MCF 10A (cell line): ENCODE data around the gene SETD3. TPM values are rescaled to one million over a fixed set of nuclear protein-coding genes. Genes with fewer than 3 reads are reported as not detected.

Source experiments
- BruUV-seq: library from RNA; stranded (reverse); fragments of 400-500 nt; replicated peaks from 2 replicates; lab custom pipeline; 2021; lab: Mats Ljungman, UMichigan
- CTCF ChIA-PET: fragments of 300-600 bp; sonication (Branson Sonifier 250); formaldehyde crosslinking; extraction: SDS; loops from one replicate; lab custom pipeline; 2021; ENCODE audit warnings: antibody characterized with exemption, inconsistent platforms; lab: Yijun Ruan, JAX
- POLR2A ChIA-PET: fragments of 300-600, 350-650 bp; sonication (Branson Sonifier 250); formaldehyde crosslinking; extraction: SDS; loops from one replicate; lab custom pipeline; 2020; ENCODE audit warnings: antibody characterized with exemption, inconsistent platforms; lab: Yijun Ruan, JAX
- DNase-seq: peaks from one replicate; pipeline ENCODE4 v3.0.0-alpha.2; 2018; ENCODE audit not compliant: unreplicated experiment
- H3K27ac Mint-ChIP-seq: one replicate; pipeline ENCODE4 v1.8.0; 2022; ENCODE audit warnings: mild to moderate bottlenecking, low read depth, mixed read lengths; ENCODE audit not compliant: unreplicated experiment
- H3K27me3 Mint-ChIP-seq: one replicate; pipeline ENCODE4 v1.8.0; 2022; ENCODE audit warnings: mixed read lengths; ENCODE audit not compliant: insufficient read depth, unreplicated experiment
- H3K36me3 Mint-ChIP-seq: one replicate; pipeline ENCODE4 v1.8.0; 2022; ENCODE audit warnings: mild to moderate bottlenecking, moderate library complexity, mixed read lengths; ENCODE audit not compliant: insufficient read depth, unreplicated experiment
- H3K4me1 Mint-ChIP-seq: one replicate; pipeline ENCODE4 v1.8.0; 2022; ENCODE audit warnings: mixed read lengths; ENCODE audit not compliant: insufficient read depth, unreplicated experiment
- H3K4me3 Mint-ChIP-seq: one replicate; pipeline ENCODE4 v1.8.0; 2022; ENCODE audit warnings: mild to moderate bottlenecking, moderate library complexity, mixed read lengths; ENCODE audit not compliant: unreplicated experiment
- H3K9me3 Mint-ChIP-seq: one replicate; pipeline ENCODE4 v1.8.0; 2022; ENCODE audit warnings: mixed read lengths; ENCODE audit not compliant: unreplicated experiment
- CTCF ChIP-seq: fragments of 200-600 bp; IDR thresholded peaks from one replicate; pipeline ENCODE4 v1.8.0; 2022; ENCODE audit warnings: antibody characterized with exemption, mild to moderate bottlenecking; ENCODE audit not compliant: unreplicated experiment
- intact Hi-C: fragments of 100-400 bp; cut with micrococcal nuclease; formaldehyde crosslinking; loops from 2 replicates; pipeline ENCODE4 v1.14.1; 2022
- total RNA-seq: library from RNA; stranded (reverse); gene quantifications from 2 replicates; pipeline ENCODE4 v1.2.3, GENCODE V29; 2022

The SETD3 gene
- total RNA-seq, 1 experiment from 2014 or later = 50.6 TPM

- Mint-ChIP-seq H3K36me3 (peaks cover 25% of the 10 kb centered on the region), H3K27me3 (no peaks in the 10 kb centered on the region), H3K4me3 (no peak overlapping the region), H3K4me1 (peaks cover 4% of the 10 kb centered on the region), H3K9me3 (no peaks in the 10 kb centered on the region), H3K27ac (peak overlapping the region; percentile 65)
- BruUV-seq = no TSS peak
- ChIA-PET POLR2A (interaction anchor here (1.2 kb wide), 1 partner anchor 16 kb away, joined by 3 read pairs; no protein-coding TSS in a partner anchor), CTCF (interaction anchor here (0.7 to 1.5 kb wide), 3 partner anchors 11 to 150 kb away, joined by 3 to 6 read pairs (median 3); no protein-coding TSS in a partner anchor)
- no peak for DNase-seq
- intact Hi-C loops = loop anchor here (10.0 kb wide), 1 partner anchor 1438 kb away; no protein-coding TSS in a partner anchor
- TF ChIP-seq CTCF = no peak
Observed at GRCh38 chr14:99412117-99413061, 68.3 kb downstream of the SETD3 start.

- POLR2A ChIA-PET = interaction anchor here (0.6 kb wide), 1 partner anchor 616 kb away, joined by 3 read pairs; no protein-coding TSS in a partner anchor
Observed at GRCh38 chr14:99410019-99410418, 70.6 kb downstream of the SETD3 start.

GRCh38 chr14:99408971-99409289 is 71.7 kb downstream of the SETD3 start:
- no peak for TF ChIP-seq CTCF
- H3K4me1 Mint-ChIP-seq = no peaks in the 10 kb centered on the region
- H3K27ac Mint-ChIP-seq = no peak overlapping the region
- BruUV-seq = no TSS peak
- H3K9me3 Mint-ChIP-seq = no peaks in the 10 kb centered on the region
- intact Hi-C loops = no loop called here
- H3K36me3 Mint-ChIP-seq = peaks cover 40% of the 10 kb centered on the region
- POLR2A ChIA-PET = interaction anchor here (0.7 kb wide), 1 partner anchor 926 kb away, joined by 3 read pairs; no protein-coding TSS in a partner anchor
- no peaks in the 10 kb centered on the region for H3K27me3 Mint-ChIP-seq
- no peak overlapping the region for H3K4me3 Mint-ChIP-seq
- CTCF ChIA-PET = interaction anchor here (1.1 kb wide), 1 partner anchor 20 kb away, joined by 4 read pairs; no protein-coding TSS in a partner anchor
- DNase-seq = no peak

More at GRCh38 chr14:99410019-99410418, 70.6 kb downstream of the SETD3 start:
- H3K27ac Mint-ChIP-seq = no peak overlapping the region
- no peak for TF ChIP-seq CTCF
- DNase-seq = no peak
- H3K4me3 Mint-ChIP-seq = no peak overlapping the region
- intact Hi-C loops = loop anchor here (10.0 kb wide), 1 partner anchor 1435 kb away; no protein-coding TSS in a partner anchor
- H3K9me3 Mint-ChIP-seq = no peaks in the 10 kb centered on the region
- H3K36me3 Mint-ChIP-seq = peaks cover 36% of the 10 kb centered on the region
- no TSS peak for BruUV-seq
- CTCF ChIA-PET = no interaction called here
- H3K4me1 Mint-ChIP-seq = no peaks in the 10 kb centered on the region
- H3K27me3 Mint-ChIP-seq = no peaks in the 10 kb centered on the region
